ENCODE data around the gene TNS3. TPM values are rescaled to one million over a fixed set of nuclear protein-coding genes. Genes with fewer than 3 reads are reported as not detected.
A peak's percentile ranks its signal among the peaks of the same experiment; 100 is the strongest.

The TNS3 gene
- polyA plus RNA-seq, 3 donors: 85.9 to 94.6 (median 88.0) TPM

- no peak for DNase-seq (ENCODE audit: low read depth in 3 of 3, low spot score in 2 of 3)
Measured at GRCh38 chr7:47394751-47395252, 187.1 kb downstream of the TNS3 start.

- DNase-seq (ENCODE audit: low read depth in 3 of 3, low spot score in 2 of 3): no peak
Measured at GRCh38 chr7:47394216-47394615, 187.7 kb downstream of the TNS3 start.

GRCh38 chr7:47393406-47393805, 188.5 kb downstream of the TNS3 start:
- no peak for DNase-seq (ENCODE audit: low read depth in 3 of 3, low spot score in 2 of 3)

GRCh38 chr7:47392241-47392759, 189.6 kb downstream of the TNS3 start:
- peak in 1 of 3 donors; percentile 71 for DNase-seq (ENCODE audit: low read depth in 3 of 3, low spot score in 2 of 3)

DNA sequence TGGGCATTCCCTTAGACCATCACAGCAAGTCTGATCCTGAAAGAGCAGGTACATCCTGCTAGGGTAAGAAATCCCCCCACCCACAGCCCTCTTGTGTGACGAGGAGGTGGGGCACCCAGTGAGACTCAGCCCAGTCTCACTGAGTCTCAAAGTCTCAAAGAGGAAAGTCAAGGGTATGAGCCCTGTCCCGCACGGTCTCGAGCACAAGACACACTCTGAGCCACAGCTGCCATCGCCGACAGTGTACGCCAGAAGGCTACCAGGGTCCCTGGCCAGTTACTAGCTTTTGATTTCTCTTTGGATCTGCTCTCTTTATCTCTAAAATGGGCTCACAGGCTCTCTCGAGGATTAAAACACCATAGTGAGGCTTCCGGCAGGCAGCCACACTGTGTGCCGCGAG, 190.2 kb downstream of the TNS3 start:
- DNase-seq (ENCODE audit: low read depth in 3 of 3, low spot score in 2 of 3): no peak

DNA sequence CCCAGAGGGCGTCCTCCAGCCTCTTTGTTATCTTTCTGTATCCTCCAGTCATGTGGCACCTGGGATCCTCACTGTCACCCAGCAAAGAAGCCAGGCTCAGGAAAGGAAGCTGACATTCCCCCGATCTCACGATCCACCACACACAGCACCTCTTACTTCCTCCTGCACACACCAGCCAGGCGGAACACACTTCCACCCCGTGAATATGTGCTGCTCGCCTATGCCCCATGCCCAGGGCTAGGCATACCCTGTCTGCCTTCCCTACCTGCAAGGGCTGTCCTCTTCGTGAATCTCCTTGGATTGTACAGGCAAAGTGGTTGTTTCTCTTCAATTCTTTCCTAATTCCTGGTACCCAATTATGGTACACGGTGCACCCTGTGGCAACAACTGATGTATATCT, 191.0 kb downstream of the TNS3 start:
- no peak for DNase-seq (ENCODE audit: low read depth in 3 of 3, low spot score in 2 of 3)

DNA sequence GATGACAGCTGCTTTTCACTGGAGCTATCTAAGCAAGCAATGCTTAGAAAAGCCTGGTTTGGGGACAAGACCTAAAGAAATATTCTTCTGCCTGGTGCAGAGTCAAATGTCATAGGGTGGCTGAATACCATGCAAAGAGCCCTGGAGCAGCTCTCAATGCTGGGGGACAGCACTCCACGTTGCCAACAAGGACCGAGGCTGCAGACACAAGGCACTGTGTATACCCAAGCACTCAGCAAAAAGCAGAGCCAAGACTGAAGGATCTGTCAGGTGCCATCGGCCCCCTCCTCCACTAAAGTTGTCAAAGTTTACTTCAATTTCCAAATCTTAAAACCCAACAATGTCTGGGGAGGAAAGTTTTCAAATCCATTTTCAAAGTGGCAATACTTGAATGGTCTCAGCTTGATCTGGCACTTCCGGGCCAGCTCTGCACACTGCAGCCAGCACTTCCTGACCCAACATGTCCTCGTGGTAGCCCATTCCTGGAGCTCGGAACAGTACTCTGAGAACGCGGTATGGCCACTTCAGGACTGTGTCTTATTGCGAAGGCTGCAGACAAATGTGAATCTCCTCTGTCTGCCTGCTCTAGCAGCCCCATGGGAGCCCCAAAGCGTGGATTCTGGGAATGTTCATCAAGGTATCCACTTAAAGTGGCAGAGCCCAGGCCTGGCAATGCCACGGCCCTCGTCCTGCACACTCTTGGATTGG, 191.8 kb downstream of the TNS3 start:
- DNase-seq (ENCODE audit: low read depth in 3 of 3, low spot score in 2 of 3): no peak

DNA sequence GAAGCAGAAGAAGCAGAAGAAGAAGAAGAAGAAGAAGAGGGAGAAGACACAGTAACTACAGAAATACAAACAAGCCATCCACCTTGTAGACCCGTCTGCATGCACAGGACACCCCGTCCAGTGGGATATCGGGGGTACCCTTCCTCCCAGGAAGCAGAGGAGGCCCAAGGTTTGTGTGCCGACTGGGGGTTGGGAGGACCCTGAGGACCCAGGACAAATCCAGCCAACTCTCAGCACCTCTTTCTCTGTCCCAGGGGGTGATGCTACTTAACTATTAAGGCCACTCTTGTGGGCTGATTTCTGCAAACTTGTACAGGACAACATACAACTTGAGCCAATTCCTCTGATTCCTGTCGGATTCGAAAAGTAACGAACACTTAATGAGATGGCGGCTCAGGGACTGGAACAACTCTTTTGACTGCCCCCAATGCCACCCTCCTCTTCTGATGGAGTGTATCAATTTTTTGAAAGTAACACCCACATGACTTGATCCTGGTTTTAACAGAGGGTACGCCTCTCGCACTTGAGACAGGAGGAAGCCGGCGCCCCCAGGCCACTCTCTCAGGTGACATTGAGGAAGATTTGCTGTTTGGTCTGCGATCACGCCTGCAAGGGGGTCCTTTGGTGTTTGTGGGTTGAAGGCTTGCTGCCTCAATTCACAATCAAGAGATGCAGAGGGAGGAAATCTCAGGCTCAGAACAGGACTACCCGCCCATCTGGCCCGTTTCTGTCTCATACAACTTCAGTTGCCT, 192.6 kb downstream of the TNS3 start:
- no peak for DNase-seq (ENCODE audit: low read depth in 3 of 3, low spot score in 2 of 3)

- DNase-seq (ENCODE audit: low read depth in 3 of 3, low spot score in 2 of 3): no peak
Measured at GRCh38 chr7:47387506-47387905, 194.4 kb downstream of the TNS3 start.

GRCh38 chr7:47386273-47386835, 195.6 kb downstream of the TNS3 start:
- no peak for DNase-seq (ENCODE audit: low read depth in 3 of 3, low spot score in 2 of 3)

GRCh38 chr7:47385536-47386125, 196.3 kb downstream of the TNS3 start:
- no peak for DNase-seq (ENCODE audit: low read depth in 3 of 3, low spot score in 2 of 3)

- DNase-seq (ENCODE audit: low read depth in 3 of 3, low spot score in 2 of 3): no peak
Measured at GRCh38 chr7:47384755-47385535, 197.0 kb downstream of the TNS3 start.

- no peak for DNase-seq (ENCODE audit: low read depth in 3 of 3, low spot score in 2 of 3)
Measured at GRCh38 chr7:47383696-47384445, 198.0 kb downstream of the TNS3 start.

GRCh38 chr7:47383072-47383471, 198.8 kb downstream of the TNS3 start:
- no peak for DNase-seq (ENCODE audit: low read depth in 3 of 3, low spot score in 2 of 3)

DNA sequence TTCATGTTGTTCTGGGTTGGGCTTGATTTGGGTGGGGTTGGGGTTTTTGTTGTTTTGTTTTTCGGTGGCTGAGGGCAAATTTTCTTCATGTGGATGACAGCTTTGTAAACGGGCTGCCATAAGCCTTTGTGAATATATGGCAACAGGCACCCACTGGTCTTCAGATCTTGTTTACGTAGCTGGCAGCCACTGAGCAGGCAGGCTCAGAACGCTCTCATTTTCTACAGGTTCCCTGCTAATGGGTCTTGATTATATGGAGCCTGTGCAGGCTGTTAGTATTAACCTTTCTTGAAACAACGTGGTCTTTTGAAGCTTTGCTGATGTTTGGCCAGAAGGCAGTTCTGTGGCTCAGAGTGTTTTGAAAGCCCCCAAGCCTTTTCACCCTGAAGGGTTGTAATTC, 199.7 kb downstream of the TNS3 start:
- DNase-seq (ENCODE audit: low read depth in 3 of 3, low spot score in 2 of 3): no peak

DNA sequence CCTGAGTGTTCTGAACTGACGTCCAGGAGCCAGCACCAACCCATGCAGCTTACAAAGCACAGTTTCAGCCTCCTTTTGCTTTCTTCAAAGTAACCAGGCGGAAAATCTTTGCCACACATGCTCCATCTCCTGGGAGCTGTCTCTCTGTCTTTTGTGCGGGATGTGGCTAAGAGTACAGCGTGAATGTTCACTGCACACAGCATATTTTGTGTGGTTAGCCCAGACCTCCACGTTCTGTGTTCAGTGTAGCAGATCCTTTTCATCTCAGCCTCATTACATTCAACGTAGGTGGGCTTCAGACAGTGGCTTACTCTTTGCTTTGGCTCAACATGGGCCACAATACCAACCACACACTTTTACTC, 200.8 kb downstream of the TNS3 start:
- no peak for DNase-seq (ENCODE audit: low read depth in 3 of 3, low spot score in 2 of 3)

- DNase-seq (ENCODE audit: low read depth in 3 of 3, low spot score in 2 of 3): no peak
Measured at GRCh38 chr7:47380325-47381133, 201.4 kb downstream of the TNS3 start.

- DNase-seq (ENCODE audit: low read depth in 3 of 3, low spot score in 2 of 3): no peak
Measured at GRCh38 chr7:47379629-47380324, 202.1 kb downstream of the TNS3 start.

Measured in right renal cortex interstitium (tissue), 3 donors.